Measurements from ENCODE around the gene PAIP2B. TPM values are rescaled to one million over a fixed set of nuclear protein-coding genes. Genes with fewer than 3 reads are reported as not detected.

The PAIP2B gene, protein sequence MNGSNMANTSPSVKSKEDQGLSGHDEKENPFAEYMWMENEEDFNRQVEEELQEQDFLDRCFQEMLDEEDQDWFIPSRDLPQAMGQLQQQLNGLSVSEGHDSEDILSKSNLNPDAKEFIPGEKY
- 0.54 and 1.00 TPM in 2 replicates for total RNA-seq

DNA sequence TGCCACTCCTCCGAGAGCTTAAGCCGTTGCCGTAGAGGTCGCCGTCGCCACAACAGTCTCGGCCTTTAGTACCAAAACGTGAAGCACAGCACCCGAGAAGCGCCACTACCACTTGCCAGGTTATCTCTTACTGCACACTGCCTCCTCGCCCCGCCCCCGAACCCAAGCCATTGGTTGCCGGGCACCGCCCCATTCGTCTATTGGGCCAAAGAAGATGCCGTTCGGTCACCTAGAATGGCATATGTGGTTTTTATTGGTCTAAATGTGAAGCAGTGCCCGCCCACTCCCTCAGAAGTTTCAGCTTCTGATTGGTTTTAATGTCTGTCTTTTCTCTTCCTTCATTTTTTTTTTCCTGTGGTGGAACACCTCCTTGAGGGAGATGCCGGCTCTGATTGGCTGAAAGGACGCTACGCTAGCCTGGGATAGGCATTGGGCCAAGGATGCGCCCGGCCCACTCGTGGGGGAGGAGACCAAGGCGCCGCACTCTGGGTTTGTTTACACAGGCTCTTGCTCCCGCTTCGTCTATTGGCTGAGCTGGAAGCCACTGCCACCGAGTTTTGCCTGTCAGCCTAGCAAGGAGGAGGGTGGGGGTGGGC is at the start of gene PAIP2B:
Gene PAIP2B (minus strand): TSS at position 139 of the 596 bp plus-strand sequence. CDS start 24,514 bp downstream, outside the sequence.

Other genes with a start within 250 kb of the PAIP2B start
- 0.39 and 1.5 TPM in 2 replicates for gene ANKRD53, start 248.5 kb downstream of the PAIP2B start, total RNA-seq
- 30.7 and 37.8 TPM in 2 replicates for gene TEX261, start 232.2 kb downstream of the PAIP2B start, total RNA-seq
- 46.5 and 72.5 TPM in 2 replicates for gene NAGK, start 158.5 kb downstream of the PAIP2B start, total RNA-seq
- 20.6 and 20.8 TPM in 2 replicates for gene MCEE, start 96.9 kb downstream of the PAIP2B start, total RNA-seq
- 20.7 and 21.0 TPM in 2 replicates for gene MPHOSPH10, start 96.5 kb downstream of the PAIP2B start, total RNA-seq
- 48.6 and 52.4 TPM in 2 replicates for gene ZNF638, start 104.7 kb upstream of the PAIP2B start, total RNA-seq
- gene DYSF, start 226.5 kb upstream of the PAIP2B start, total RNA-seq, result 7.0 and 7.6 TPM in 2 replicates

Data from cardiac ventricle fibroblast (primary cell).